Sigmoid colon (tissue), 7 donors: ENCODE measurements around the gene TTLL12. TPM values are rescaled to one million over a fixed set of nuclear protein-coding genes. Genes with fewer than 3 reads are reported as not detected.

Source experiments
- DNase-seq: peaks from one replicate; pipeline ENCODE4 v3.0.0-alpha.2; 2019
- H3K27ac ChIP-seq, 4 donors: fragments of 200-600 bp; sonication (generic); one replicate each; pipeline ENCODE4 v1.5.1; 2016 to 2019; ENCODE audit warnings: mild to moderate bottlenecking in 1 of 4
- H3K27me3 ChIP-seq, 3 donors: fragments of 200-600 bp; sonication (generic); one replicate each; pipeline ENCODE4 v1.5.1; 2019; ENCODE audit warnings: mild to moderate bottlenecking in 1 of 3
- H3K36me3 ChIP-seq, 4 donors: fragments of 200-600 bp; sonication (generic); one replicate each; pipeline ENCODE4 v1.5.1; 2016 to 2019
- H3K4me1 ChIP-seq, 4 donors: fragments of 200-600 bp; sonication (generic); one replicate each; pipeline ENCODE4 v1.5.1; 2017 to 2019
- H3K4me3 ChIP-seq, 4 donors: fragments of 200-600 bp; sonication (generic); one replicate each; pipeline ENCODE4 v1.5.1; 2017 to 2019; ENCODE audit warnings: mild to moderate bottlenecking in 2 of 4, moderate library complexity in 1 of 4
- H3K9me3 ChIP-seq, 4 donors: fragments of 200-600 bp in 3 of 4; sonication (generic) in 3 of 4; one replicate each; pipeline versions ENCODE4 v1.5.1 to v1.6.1; 2013 to 2019
- EP300 ChIP-seq, 4 donors: sonication (generic); formaldehyde crosslinking; IDR thresholded peaks; one replicate each; pipeline ENCODE4 v1.6.1; 2017; ENCODE audit warnings: antibody characterized with exemption in 4 of 4
- POLR2A ChIP-seq, 2 donors: fragments of 450-650 bp; IDR thresholded peaks; one replicate each; pipeline ENCODE4 v1.6.1; 2016; ENCODE audit warnings: antibody characterized with exemption in 2 of 2, mild to moderate bottlenecking in 2 of 2, moderate library complexity in 2 of 2
- POLR2AphosphoS5 ChIP-seq, 4 donors: sonication (generic); formaldehyde crosslinking; IDR thresholded peaks; one replicate each; pipeline ENCODE4 v1.6.1; 2017; ENCODE audit warnings: antibody characterized with exemption in 4 of 4
- WGBS, 2 donors: extraction: QIAGEN DNeasy Blood & Tissue Kit; methylation state at CpG; one replicate each; pipeline ENCODE4 v1.1.7; 2013; 5-methylcytosine and 5-hydroxymethylcytosine counted together
- intact Hi-C: fragments of 100-400 bp; cut with DNase I; formaldehyde crosslinking; loops from one replicate; pipeline ENCODE4 v1.15.1; 2023
- polyA plus RNA-seq, 3 donors: library from polyadenylated mRNA; stranded (reverse); fragments of 200-250 nt; gene quantifications; one replicate each; pipeline ENCODE4 v1.2.3, GENCODE V29; 2013
- total RNA-seq, 4 donors: library from RNA; depleted of rRNA; stranded (reverse); fragments of >200 nt; gene quantifications; one replicate each; pipeline ENCODE4 v1.1.0, GENCODE V29; 2016
- TF ChIP-seq, protein P1 (sequence below), 4 experiments: fragments of 450-650 bp in 3 of 4; fragments of 200-600 bp in 1 of 4; IDR thresholded peaks; one replicate each; pipeline ENCODE4 v1.5.1; 2016 to 2019; ENCODE audit warnings: antibody characterized with exemption in 4 of 4, mild to moderate bottlenecking in 3 of 4, moderate library complexity in 2 of 4
- donor health status: healthy with polysubstance abuse.
- donor health status: Bipolar disorder and iron deficiency.
- donor health status: healthy.

Gene TTLL12
- total and polyA plus RNA-seq, 7 donors, result 13.2 to 127 (median 21.3) TPM

DNA sequence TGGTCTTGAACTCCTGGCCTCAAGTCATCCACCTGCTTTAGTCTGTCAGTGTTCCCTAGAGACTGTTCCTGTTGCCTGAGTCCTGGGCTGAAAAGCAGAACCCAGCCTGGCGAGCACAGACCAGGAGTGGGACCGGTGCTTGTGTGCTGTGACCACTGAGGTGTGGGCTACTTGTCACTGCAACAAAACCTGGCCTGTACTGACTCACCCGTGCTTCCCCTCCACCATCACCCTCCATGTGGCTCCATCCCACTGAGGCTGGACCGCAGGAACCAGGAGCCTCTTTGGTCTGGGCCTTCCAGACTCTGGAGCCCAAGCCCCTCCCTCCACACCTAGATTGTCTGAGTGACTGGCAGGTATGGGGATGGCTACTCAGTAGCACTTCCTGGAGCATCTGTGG lies 52.4 kb downstream of the TTLL12 start:
- no peak for DNase-seq
- no peak for TF ChIP-seq POLR2A (IDR thresholded peaks at IDR 0.05)
- TF ChIP-seq EP300 (IDR thresholded peaks at IDR 0.05), result no peak
- TF ChIP-seq POLR2AphosphoS5 (IDR thresholded peaks at IDR 0.05), result no peak
- TF ChIP-seq, protein P1, sequence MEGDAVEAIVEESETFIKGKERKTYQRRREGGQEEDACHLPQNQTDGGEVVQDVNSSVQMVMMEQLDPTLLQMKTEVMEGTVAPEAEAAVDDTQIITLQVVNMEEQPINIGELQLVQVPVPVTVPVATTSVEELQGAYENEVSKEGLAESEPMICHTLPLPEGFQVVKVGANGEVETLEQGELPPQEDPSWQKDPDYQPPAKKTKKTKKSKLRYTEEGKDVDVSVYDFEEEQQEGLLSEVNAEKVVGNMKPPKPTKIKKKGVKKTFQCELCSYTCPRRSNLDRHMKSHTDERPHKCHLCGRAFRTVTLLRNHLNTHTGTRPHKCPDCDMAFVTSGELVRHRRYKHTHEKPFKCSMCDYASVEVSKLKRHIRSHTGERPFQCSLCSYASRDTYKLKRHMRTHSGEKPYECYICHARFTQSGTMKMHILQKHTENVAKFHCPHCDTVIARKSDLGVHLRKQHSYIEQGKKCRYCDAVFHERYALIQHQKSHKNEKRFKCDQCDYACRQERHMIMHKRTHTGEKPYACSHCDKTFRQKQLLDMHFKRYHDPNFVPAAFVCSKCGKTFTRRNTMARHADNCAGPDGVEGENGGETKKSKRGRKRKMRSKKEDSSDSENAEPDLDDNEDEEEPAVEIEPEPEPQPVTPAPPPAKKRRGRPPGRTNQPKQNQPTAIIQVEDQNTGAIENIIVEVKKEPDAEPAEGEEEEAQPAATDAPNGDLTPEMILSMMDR (IDR thresholded peaks at IDR 0.05), result no peak
- Histone ChIP-seq H3K4me3 (no peak overlapping the region), H3K27me3 (no peaks in the 10 kb centered on the region), H3K9me3 (no peaks in the 10 kb centered on the region), H3K27ac (no peak overlapping the region), H3K36me3 (peaks cover 4 to 72% (median 37%) of the 10 kb centered on the region in 4 donors), H3K4me1 (no peaks in the 10 kb centered on the region)
- intact Hi-C loops, result no loop called here
- WGBS, 2 donors, result 97% methylated on average over 4 of the region's 4 CpGs

DNA sequence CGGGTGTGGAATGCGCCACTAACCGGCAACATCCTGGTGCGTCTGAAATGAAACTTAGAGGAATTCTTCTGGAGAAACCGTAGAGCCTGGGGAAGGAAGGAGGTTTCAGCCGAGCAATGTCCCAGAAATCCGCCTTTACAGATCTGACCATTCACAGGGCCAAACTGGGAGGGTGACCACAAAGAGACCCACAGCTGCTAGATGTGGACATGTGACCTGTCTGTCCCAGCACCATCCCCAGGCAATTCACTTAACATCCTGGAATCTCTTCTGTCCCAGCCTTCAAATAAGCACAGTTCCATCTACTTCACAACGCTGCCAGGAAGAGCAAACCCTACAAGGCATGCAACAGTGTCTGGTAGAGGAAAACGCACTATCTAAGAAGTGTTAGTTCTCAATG lies 53.5 kb downstream of the TTLL12 start:
- Histone ChIP-seq H3K4me1 (no peaks in the 10 kb centered on the region), H3K27ac (no peak overlapping the region), H3K36me3 (peaks cover 4 to 61% (median 36%) of the 10 kb centered on the region in 4 donors), H3K27me3 (no peaks in the 10 kb centered on the region), H3K4me3 (no peak overlapping the region), H3K9me3 (no peaks in the 10 kb centered on the region)
- WGBS, 2 donors, result 88 to 96% methylated on average over 9 of the region's 9 CpGs
- DNase-seq, result no peak
- intact Hi-C loops, result no loop called here
- TF ChIP-seq EP300 (IDR thresholded peaks at IDR 0.05) (no peak), POLR2A (IDR thresholded peaks at IDR 0.05) (no peak), POLR2AphosphoS5 (IDR thresholded peaks at IDR 0.05) (no peak)
- TF ChIP-seq, protein P1 (IDR thresholded peaks at IDR 0.05), result no peak

DNA sequence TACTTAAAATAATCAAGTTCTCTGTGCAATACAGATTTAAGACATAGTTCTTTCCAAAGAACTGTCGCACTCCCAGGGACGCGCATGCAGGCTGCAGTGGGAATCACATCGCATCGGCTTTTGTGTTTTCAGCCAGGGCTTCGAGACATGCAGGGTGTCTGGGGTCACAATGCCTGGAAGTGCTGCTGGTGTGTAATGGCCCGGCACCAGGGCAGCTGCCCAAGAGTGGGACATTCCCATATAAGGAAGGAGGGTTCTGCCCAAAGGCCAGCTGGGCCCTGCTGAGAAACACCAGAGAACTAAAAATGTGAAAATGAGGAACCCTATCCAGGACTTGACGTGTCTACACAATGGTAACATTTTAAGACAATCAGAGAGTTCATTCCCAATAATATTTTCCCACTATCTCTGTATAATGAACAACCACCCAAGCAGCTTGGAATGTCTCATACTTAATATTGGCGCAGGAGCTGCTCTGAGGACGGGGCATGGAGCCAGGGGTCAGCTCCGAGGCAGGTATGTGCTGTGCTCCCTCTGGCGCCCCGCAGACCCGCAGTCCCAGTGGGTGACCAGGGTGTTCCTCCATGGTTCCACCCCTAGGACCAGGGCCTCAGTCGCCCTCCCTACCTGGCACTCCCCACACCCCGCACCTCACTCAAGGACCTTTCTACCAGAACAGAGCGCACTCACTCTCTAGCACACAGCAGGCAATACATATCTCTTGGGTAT lies 55.0 kb downstream of the TTLL12 start:
- Histone ChIP-seq H3K9me3 (no peaks in the 10 kb centered on the region), H3K27me3 (no peaks in the 10 kb centered on the region), H3K36me3 (peaks cover 4 to 46% (median 30%) of the 10 kb centered on the region in 4 donors), H3K4me1 (no peaks in the 10 kb centered on the region), H3K4me3 (no peak overlapping the region), H3K27ac (no peak overlapping the region)
- WGBS, 2 donors, result 90 to 92% methylated on average over 17 of the region's 17 CpGs
- DNase-seq, result no peak
- intact Hi-C loops, result no loop called here
- TF ChIP-seq POLR2AphosphoS5 (IDR thresholded peaks at IDR 0.05), result no peak
- TF ChIP-seq, protein P1 (IDR thresholded peaks at IDR 0.05), result no peak
- no peak for TF ChIP-seq POLR2A (IDR thresholded peaks at IDR 0.05)
- no peak for TF ChIP-seq EP300 (IDR thresholded peaks at IDR 0.05)

DNA sequence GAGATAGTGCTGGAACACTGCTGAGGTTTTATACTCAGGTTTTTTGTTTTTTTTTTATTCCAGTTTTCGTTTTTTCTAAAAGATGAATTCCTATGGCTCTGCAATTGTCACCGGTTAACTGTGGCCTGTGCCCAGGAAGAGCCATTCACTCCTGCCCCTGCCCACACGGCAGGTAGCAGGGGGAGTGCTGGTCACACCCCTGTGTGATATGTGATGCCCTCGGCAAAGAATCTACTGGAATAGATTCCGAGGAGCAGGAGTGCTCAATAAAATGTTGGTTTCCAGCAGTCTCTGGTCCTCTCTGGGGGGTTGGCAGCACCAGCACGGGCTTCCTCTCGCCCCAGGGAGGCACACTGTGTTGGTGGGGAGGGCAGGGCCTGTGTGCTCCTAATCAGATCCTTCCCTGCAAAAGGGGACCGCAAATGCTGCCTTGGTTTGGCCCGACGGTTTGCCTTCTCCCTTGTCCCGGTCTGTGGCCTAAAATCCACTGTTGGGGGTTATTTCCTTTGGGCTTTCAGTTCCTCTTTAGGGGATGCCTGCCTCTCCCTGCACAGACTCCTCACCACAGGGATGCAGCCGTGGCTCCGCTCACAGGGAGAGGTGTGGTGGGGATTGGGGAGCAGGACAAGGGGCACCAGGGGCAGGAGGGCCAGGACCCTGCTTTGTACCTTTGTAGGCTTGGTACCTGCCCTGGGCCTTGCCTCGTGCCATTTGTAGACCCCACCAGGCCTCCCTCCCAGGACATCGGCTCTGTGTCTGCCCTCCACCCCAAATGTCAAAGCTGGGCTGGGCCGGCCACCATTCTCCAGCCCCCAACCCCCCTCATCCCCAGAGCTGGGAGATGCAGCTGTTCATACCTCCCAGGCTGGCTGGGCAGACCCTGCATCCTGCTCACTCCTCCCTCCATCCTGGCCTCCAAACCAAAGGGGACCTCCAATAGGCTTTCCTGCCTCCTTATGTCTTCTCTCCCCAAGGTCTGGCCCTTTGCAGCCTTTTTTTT lies 57.2 kb downstream of the TTLL12 start:
- TF ChIP-seq, protein P1 (IDR thresholded peaks at IDR 0.05), result no peak
- no peak for TF ChIP-seq POLR2A (IDR thresholded peaks at IDR 0.05)
- no peak for TF ChIP-seq EP300 (IDR thresholded peaks at IDR 0.05)
- TF ChIP-seq POLR2AphosphoS5 (IDR thresholded peaks at IDR 0.05), result no peak
- no peaks in the 10 kb centered on the region for H3K9me3 ChIP-seq
- H3K27ac ChIP-seq, result no peak overlapping the region
- no peaks in the 10 kb centered on the region for H3K4me1 ChIP-seq
- DNase-seq, result no peak
- peaks cover 4 to 24% (median 16%) of the 10 kb centered on the region in 4 donors for H3K36me3 ChIP-seq
- no peaks in the 10 kb centered on the region for H3K27me3 ChIP-seq
- intact Hi-C loops, result no loop called here
- 27 to 53% methylated on average over 16 of the region's 16 CpGs for WGBS, 2 donors
- H3K4me3 ChIP-seq, result no peak overlapping the region
